Stimulated activated CD8-positive, alpha-beta memory T cell treated with anti-CD3 and anti-CD28 coated beads, Interleukin-7, amount 100 ng/mL, for 48 hours (primary cell): ENCODE measurements around the gene MAU2.
"Not testable (repeated sequence)": the region's sequence is repeated elsewhere in the genome, so short reads cannot be mapped to it uniquely, and the experiment has no call there.

Experiments used
- DNase-seq, 2 donors: peaks; one replicate each; pipeline ENCODE4 v3.0.0-alpha.2; 2020; ENCODE audit warnings: low read depth in 1 of 2; ENCODE audit errors: extremely low read depth in 1 of 2

The MAU2 gene

GRCh38 chr19:19345232-19345631 lies 24.6 kb downstream of the MAU2 start:
- DNase-seq, result no peak

GRCh38 chr19:19345970-19346369 lies 25.3 kb downstream of the MAU2 start:
- no peak for DNase-seq

GRCh38 chr19:19347401-19348110 lies 26.9 kb downstream of the MAU2 start:
- no peak for DNase-seq

GRCh38 chr19:19348266-19348665 lies 27.6 kb downstream of the MAU2 start:
- no peak for DNase-seq

- DNase-seq, result no peak
These were observed 28.7 kb downstream of the MAU2 start for GRCh38 chr19:19349365-19349764.

- DNase-seq, result not testable (repeated sequence)
These were observed 30.1 kb downstream of the MAU2 start for GRCh38 chr19:19350756-19351155.

GRCh38 chr19:19352823-19353222 lies 32.2 kb downstream of the MAU2 start:
- no peak for DNase-seq

- DNase-seq, result no peak
These were observed 33.4 kb downstream of the MAU2 start for GRCh38 chr19:19354007-19354406.

GRCh38 chr19:19354932-19355331 lies 34.3 kb downstream of the MAU2 start:
- no peak for DNase-seq

- DNase-seq, result no peak
These were observed 35.0 kb downstream of the MAU2 start for GRCh38 chr19:19355606-19356139.

- no peak for DNase-seq
These were observed 35.9 kb downstream of the MAU2 start for GRCh38 chr19:19356500-19356899.

GRCh38 chr19:19356901-19357566 lies 36.4 kb downstream of the MAU2 start:
- DNase-seq, result no peak

GRCh38 chr19:19361075-19361594 lies 40.5 kb downstream of the MAU2 start:
- peak; percentile 44 to 65 for DNase-seq

GRCh38 chr19:19362075-19362474 lies 41.4 kb downstream of the MAU2 start:
- no peak for DNase-seq

- DNase-seq, result peak; percentile 42 to 55
These were observed 46.1 kb downstream of the MAU2 start for GRCh38 chr19:19366434-19367396.

- DNase-seq, result no peak
These were observed 47.5 kb downstream of the MAU2 start for GRCh38 chr19:19368087-19368486.

GRCh38 chr19:19371059-19371458 lies 50.4 kb downstream of the MAU2 start:
- no peak for DNase-seq

GRCh38 chr19:19372656-19373416 lies 52.2 kb downstream of the MAU2 start:
- DNase-seq, result no peak

GRCh38 chr19:19379527-19379926 lies 58.9 kb downstream of the MAU2 start:
- no peak for DNase-seq

GRCh38 chr19:19380316-19380715 lies 59.7 kb downstream of the MAU2 start:
- DNase-seq, result not testable (repeated sequence)
